Type B pancreatic cell (in vitro differentiated cells): Measurements from ENCODE around the gene TOGARAM2. TPM values are rescaled to one million over a fixed set of nuclear protein-coding genes. Genes with fewer than 3 reads are reported as not detected.

Experiments
- DNase-seq: peaks from one replicate; pipeline ENCODE4 v3.0.0; 2021; ENCODE audit warnings: mixed read lengths; ENCODE audit not compliant: unreplicated experiment; ENCODE audit errors: extremely low spot score
- H3K27ac Mint-ChIP-seq: 2 replicates; pipeline ENCODE4 v1.8.0; 2021; ENCODE audit warnings: mild to moderate bottlenecking, mixed read lengths
- H3K27me3 Mint-ChIP-seq: 2 replicates; pipeline ENCODE4 v1.8.0; 2021; ENCODE audit warnings: mixed read lengths
- H3K36me3 Mint-ChIP-seq: 2 replicates; pipeline ENCODE4 v1.8.0; 2021; ENCODE audit warnings: mixed read lengths
- H3K4me1 Mint-ChIP-seq: one replicate; pipeline ENCODE4 v1.8.0; 2021; ENCODE audit warnings: mixed read lengths; ENCODE audit not compliant: unreplicated experiment
- H3K4me3 Mint-ChIP-seq: 2 replicates; pipeline ENCODE4 v1.8.0; 2021; ENCODE audit warnings: mild to moderate bottlenecking, mixed read lengths
- H3K9me3 Mint-ChIP-seq: 2 replicates; pipeline ENCODE4 v1.8.0; 2021; ENCODE audit warnings: mixed read lengths
- total RNA-seq: library from RNA; stranded (reverse); gene quantifications from 2 replicates; pipeline ENCODE4 v1.2.1, GENCODE V29; 2021; ENCODE audit warnings: low replicate concordance
- TF ChIP-seq, protein P1 (sequence below): fragments of 200-600 bp; sonication (generic); conservative IDR thresholded peaks from 2 replicates; pipeline ENCODE4 v1.5.0; 2021; ENCODE audit warnings: antibody characterized with exemption, mild to moderate bottlenecking

The TOGARAM2 gene
- total RNA-seq, 1 donor from 2014 or later, result 1.6 TPM

DNA sequence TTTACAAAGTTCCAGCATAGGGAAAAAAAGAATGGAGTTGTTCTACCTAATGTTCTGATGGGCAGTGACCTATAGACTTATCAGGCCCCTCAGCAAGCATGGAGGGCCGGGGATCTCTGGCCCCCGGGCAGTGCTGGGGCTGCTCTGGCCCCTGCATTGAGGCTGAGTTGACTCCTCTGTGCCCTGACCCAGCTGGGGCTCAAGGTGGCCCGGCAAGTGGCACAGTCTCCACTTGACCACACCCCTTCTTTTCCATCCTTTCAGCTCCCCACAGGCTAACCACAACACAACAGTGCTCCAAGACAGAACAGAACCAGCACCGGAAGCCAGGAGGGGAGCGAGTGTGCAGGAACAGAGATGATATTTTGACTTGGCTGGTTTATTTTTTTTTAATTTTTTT, 19.9 kb downstream of the TOGARAM2 start:
- Mint-ChIP-seq H3K4me1 (peaks cover 10% of the 10 kb centered on the region), H3K9me3 (no peaks in the 10 kb centered on the region), H3K27me3 (peaks cover 5% of the 10 kb centered on the region), H3K36me3 (no peaks in the 10 kb centered on the region), H3K4me3 (no peak overlapping the region), H3K27ac (no peak overlapping the region)
- DNase-seq, result no peak
- TF ChIP-seq, protein P1, sequence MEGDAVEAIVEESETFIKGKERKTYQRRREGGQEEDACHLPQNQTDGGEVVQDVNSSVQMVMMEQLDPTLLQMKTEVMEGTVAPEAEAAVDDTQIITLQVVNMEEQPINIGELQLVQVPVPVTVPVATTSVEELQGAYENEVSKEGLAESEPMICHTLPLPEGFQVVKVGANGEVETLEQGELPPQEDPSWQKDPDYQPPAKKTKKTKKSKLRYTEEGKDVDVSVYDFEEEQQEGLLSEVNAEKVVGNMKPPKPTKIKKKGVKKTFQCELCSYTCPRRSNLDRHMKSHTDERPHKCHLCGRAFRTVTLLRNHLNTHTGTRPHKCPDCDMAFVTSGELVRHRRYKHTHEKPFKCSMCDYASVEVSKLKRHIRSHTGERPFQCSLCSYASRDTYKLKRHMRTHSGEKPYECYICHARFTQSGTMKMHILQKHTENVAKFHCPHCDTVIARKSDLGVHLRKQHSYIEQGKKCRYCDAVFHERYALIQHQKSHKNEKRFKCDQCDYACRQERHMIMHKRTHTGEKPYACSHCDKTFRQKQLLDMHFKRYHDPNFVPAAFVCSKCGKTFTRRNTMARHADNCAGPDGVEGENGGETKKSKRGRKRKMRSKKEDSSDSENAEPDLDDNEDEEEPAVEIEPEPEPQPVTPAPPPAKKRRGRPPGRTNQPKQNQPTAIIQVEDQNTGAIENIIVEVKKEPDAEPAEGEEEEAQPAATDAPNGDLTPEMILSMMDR, result no peak

DNA sequence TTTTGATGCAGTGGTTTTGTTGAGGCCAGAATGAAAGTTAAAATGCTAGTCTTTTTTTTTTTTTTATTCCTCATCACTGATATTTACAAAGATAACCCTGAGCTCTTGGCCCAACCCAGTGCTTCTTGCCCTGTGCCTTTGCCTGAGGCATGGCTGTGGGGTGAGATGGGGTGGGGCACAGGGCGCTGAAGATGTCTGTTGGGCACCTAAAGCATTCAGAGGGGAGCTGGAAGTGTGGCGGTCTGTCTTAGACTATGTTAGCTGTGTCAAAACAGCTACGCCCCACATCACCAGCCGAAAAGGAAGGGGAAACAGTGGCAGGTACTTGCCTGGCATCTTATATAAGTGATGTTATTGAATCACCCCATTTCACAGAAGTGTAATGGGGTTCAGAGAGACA, 20.7 kb downstream of the TOGARAM2 start:
- no peaks in the 10 kb centered on the region for H3K36me3 Mint-ChIP-seq
- no peaks in the 10 kb centered on the region for H3K9me3 Mint-ChIP-seq
- peaks cover 8% of the 10 kb centered on the region for H3K4me1 Mint-ChIP-seq
- no peak overlapping the region for H3K4me3 Mint-ChIP-seq
- no peak overlapping the region for H3K27ac Mint-ChIP-seq
- no peak for DNase-seq
- peaks cover 3% of the 10 kb centered on the region for H3K27me3 Mint-ChIP-seq
- TF ChIP-seq, protein P1, result no peak

DNA sequence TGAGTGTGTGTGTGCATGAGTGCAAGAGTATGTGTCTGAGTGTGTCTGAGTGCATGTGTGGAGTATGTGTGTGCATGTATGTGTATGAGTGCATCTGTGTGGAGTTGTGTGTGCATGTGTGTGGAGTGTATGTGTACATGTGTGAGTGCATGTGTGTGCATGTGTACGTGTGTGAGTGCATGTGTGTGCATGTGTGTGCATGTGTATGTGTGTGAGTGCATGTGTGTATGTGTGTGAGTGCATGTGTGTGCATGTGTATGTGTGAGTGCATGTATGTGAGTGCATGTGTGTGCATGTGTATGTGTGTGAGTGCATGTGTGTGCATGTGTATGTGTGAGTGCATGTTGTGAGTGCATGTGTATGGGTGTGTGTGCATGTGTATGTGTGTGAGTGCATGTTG, 23.7 kb downstream of the TOGARAM2 start:
- DNase-seq, result no peak
- Mint-ChIP-seq H3K27ac (no peak overlapping the region), H3K36me3 (no peaks in the 10 kb centered on the region), H3K4me3 (no peak overlapping the region), H3K4me1 (no peaks in the 10 kb centered on the region), H3K27me3 (no peaks in the 10 kb centered on the region), H3K9me3 (no peaks in the 10 kb centered on the region)
- TF ChIP-seq, protein P1, result no peak

DNA sequence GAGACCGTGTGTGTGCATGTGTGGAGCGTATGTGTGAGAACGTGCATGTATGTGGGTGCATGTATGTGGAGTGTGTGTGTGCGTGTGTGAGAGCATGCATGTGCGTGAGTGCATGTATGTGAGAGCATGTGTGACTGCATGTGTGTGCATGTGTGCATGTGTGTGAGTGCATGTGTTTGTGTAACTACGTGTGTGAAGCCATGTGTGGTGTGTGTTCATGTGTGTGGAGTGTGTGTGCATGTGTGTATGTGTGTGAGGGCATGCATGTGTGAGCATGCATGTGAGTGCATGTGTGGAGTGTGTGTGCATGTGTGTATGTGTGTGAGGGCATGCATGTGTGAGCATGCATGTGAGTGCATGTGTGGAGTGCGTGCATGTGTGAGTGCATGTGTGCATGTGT, 24.2 kb downstream of the TOGARAM2 start:
- Mint-ChIP-seq H3K4me1 (peaks cover under 1% of the 10 kb centered on the region), H3K27me3 (no peaks in the 10 kb centered on the region), H3K9me3 (no peaks in the 10 kb centered on the region), H3K4me3 (no peak overlapping the region), H3K27ac (no peak overlapping the region), H3K36me3 (no peaks in the 10 kb centered on the region)
- DNase-seq, result no peak
- TF ChIP-seq, protein P1, result no peak

DNA sequence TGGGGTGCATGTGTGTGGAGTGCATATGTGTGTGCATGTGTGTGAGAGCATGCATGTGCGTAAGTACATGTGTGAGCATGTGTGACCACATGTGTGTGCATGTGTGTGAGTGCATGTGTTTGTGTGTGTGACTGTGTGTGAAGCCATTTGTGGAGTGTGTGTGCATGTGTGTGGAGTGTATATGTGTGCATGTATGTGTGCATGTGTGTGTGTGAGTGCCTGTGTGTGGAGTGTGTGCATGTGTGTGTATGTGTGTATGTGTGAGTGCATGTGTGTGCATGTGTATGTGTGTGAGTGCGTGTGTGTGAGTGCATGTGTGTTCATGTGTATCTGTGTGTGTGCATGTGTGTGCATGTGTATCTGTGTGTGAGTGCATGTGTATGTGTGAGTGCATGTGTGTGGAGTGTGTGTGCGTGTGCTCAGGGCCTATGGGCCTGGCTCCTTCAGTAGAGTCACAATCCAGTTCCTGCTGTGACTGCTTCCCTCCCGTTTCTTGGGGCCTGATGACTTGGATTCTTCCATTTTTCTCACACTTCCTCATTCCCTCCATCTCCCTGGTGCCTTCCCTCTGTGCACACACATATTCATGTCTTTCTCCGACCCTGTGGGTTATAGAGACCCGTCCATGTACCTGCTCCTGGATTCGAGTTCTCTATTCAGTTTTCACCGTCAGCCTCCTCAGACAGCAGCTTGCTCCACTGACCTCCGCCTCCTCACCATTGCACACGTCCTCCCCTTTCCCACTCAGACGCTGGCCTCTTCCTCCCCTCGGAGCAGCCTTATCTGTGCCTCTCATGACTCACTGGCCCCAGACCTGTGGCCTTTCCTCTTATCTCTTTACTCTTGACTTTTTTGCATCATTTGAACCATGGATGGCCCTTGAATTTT, 25.2 kb downstream of the TOGARAM2 start:
- Mint-ChIP-seq H3K4me3 (no peak overlapping the region), H3K27me3 (no peaks in the 10 kb centered on the region), H3K27ac (no peak overlapping the region), H3K9me3 (no peaks in the 10 kb centered on the region), H3K4me1 (peaks cover 9% of the 10 kb centered on the region), H3K36me3 (no peaks in the 10 kb centered on the region)
- TF ChIP-seq, protein P1, result no peak
- DNase-seq, result no peak
